ENCODE data around the gene KCNAB1.

DNA sequence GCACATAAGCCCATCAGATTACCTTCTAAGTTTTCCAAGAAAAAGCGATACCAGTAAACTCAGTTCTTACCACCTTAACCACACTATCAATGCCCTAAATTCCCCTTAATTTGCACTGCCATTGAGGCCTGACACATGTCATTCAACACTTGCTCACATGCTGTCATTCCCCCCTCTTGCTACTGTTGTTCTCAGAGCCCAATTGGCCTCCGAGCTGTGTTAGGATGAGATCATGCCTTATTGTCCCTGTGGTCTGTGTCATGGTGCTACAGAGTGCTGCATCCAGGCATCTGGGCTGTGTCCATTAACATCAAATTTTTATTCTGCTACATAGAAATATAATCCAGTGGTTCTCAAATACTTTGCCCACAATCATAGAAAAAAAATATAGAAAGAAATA, 221.0 kb downstream of the KCNAB1 start:
- TF ChIP-seq, protein P1, sequence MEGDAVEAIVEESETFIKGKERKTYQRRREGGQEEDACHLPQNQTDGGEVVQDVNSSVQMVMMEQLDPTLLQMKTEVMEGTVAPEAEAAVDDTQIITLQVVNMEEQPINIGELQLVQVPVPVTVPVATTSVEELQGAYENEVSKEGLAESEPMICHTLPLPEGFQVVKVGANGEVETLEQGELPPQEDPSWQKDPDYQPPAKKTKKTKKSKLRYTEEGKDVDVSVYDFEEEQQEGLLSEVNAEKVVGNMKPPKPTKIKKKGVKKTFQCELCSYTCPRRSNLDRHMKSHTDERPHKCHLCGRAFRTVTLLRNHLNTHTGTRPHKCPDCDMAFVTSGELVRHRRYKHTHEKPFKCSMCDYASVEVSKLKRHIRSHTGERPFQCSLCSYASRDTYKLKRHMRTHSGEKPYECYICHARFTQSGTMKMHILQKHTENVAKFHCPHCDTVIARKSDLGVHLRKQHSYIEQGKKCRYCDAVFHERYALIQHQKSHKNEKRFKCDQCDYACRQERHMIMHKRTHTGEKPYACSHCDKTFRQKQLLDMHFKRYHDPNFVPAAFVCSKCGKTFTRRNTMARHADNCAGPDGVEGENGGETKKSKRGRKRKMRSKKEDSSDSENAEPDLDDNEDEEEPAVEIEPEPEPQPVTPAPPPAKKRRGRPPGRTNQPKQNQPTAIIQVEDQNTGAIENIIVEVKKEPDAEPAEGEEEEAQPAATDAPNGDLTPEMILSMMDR (IDR thresholded peaks at IDR 0.05 in 2 of 3, conservative IDR thresholded peaks at IDR 0.05 in 1 of 3; ENCODE audit: borderline replicate concordance in 1 of 3, insufficient read depth in 1 of 3, low read depth in 2 of 3, low read length in 2 of 3): no peak
- no peak for TF ChIP-seq POLR2AphosphoS5 (IDR thresholded peaks at IDR 0.05; ENCODE audit: low read depth, low read length)
- no peak for TF ChIP-seq EGR1 (IDR thresholded peaks at IDR 0.05; ENCODE audit: low read depth)
- TF ChIP-seq, protein P2, sequence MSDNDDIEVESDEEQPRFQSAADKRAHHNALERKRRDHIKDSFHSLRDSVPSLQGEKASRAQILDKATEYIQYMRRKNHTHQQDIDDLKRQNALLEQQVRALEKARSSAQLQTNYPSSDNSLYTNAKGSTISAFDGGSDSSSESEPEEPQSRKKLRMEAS (IDR thresholded peaks at IDR 0.05): no peak
- no peak for TF ChIP-seq POLR2A (IDR thresholded peaks at IDR 0.05; ENCODE audit: borderline replicate concordance, extremely low read depth, insufficient read depth, insufficient read length)
- TF ChIP-seq, protein P3, sequence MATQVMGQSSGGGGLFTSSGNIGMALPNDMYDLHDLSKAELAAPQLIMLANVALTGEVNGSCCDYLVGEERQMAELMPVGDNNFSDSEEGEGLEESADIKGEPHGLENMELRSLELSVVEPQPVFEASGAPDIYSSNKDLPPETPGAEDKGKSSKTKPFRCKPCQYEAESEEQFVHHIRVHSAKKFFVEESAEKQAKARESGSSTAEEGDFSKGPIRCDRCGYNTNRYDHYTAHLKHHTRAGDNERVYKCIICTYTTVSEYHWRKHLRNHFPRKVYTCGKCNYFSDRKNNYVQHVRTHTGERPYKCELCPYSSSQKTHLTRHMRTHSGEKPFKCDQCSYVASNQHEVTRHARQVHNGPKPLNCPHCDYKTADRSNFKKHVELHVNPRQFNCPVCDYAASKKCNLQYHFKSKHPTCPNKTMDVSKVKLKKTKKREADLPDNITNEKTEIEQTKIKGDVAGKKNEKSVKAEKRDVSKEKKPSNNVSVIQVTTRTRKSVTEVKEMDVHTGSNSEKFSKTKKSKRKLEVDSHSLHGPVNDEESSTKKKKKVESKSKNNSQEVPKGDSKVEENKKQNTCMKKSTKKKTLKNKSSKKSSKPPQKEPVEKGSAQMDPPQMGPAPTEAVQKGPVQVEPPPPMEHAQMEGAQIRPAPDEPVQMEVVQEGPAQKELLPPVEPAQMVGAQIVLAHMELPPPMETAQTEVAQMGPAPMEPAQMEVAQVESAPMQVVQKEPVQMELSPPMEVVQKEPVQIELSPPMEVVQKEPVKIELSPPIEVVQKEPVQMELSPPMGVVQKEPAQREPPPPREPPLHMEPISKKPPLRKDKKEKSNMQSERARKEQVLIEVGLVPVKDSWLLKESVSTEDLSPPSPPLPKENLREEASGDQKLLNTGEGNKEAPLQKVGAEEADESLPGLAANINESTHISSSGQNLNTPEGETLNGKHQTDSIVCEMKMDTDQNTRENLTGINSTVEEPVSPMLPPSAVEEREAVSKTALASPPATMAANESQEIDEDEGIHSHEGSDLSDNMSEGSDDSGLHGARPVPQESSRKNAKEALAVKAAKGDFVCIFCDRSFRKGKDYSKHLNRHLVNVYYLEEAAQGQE (IDR thresholded peaks at IDR 0.05; ENCODE audit: low read depth): no peak
- TF ChIP-seq SP1 (IDR thresholded peaks at IDR 0.05; ENCODE audit: low read depth): no peak

Measured in HCT116 (cell line).